B cell (primary cell): ENCODE results near the gene NLRP9.

Experiments
- EZH2 ChIP-seq: IDR thresholded peaks from 2 replicates; pipeline ENCODE4 v1.6.1; 2012; ENCODE audit warnings: borderline replicate concordance, low read depth, mild to moderate bottlenecking, moderate library complexity, low read length; ENCODE audit not compliant: insufficient read depth, poor library complexity, severe bottlenecking
- TF ChIP-seq, protein P1 (sequence below): fragments of 200-600 bp; IDR thresholded peaks from one replicate; pipeline ENCODE4 v1.8.0; 2022; ENCODE audit warnings: antibody characterized with exemption, mild to moderate bottlenecking

- TF ChIP-seq, protein P1, sequence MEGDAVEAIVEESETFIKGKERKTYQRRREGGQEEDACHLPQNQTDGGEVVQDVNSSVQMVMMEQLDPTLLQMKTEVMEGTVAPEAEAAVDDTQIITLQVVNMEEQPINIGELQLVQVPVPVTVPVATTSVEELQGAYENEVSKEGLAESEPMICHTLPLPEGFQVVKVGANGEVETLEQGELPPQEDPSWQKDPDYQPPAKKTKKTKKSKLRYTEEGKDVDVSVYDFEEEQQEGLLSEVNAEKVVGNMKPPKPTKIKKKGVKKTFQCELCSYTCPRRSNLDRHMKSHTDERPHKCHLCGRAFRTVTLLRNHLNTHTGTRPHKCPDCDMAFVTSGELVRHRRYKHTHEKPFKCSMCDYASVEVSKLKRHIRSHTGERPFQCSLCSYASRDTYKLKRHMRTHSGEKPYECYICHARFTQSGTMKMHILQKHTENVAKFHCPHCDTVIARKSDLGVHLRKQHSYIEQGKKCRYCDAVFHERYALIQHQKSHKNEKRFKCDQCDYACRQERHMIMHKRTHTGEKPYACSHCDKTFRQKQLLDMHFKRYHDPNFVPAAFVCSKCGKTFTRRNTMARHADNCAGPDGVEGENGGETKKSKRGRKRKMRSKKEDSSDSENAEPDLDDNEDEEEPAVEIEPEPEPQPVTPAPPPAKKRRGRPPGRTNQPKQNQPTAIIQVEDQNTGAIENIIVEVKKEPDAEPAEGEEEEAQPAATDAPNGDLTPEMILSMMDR, result no peak
- TF ChIP-seq EZH2, result no peak
Observed at GRCh38 chr19:55702131-55702627, 36.0 kb downstream of the NLRP9 start.
